ENCODE results near the gene RHBG. TPM values are rescaled to one million over a fixed set of nuclear protein-coding genes. Genes with fewer than 3 reads are reported as not detected.

RHBG gene
- total and polyA plus RNA-seq, 10 donors, result 0.05 to 1.4 (median 0.38) TPM; not detected in 5

DNA sequence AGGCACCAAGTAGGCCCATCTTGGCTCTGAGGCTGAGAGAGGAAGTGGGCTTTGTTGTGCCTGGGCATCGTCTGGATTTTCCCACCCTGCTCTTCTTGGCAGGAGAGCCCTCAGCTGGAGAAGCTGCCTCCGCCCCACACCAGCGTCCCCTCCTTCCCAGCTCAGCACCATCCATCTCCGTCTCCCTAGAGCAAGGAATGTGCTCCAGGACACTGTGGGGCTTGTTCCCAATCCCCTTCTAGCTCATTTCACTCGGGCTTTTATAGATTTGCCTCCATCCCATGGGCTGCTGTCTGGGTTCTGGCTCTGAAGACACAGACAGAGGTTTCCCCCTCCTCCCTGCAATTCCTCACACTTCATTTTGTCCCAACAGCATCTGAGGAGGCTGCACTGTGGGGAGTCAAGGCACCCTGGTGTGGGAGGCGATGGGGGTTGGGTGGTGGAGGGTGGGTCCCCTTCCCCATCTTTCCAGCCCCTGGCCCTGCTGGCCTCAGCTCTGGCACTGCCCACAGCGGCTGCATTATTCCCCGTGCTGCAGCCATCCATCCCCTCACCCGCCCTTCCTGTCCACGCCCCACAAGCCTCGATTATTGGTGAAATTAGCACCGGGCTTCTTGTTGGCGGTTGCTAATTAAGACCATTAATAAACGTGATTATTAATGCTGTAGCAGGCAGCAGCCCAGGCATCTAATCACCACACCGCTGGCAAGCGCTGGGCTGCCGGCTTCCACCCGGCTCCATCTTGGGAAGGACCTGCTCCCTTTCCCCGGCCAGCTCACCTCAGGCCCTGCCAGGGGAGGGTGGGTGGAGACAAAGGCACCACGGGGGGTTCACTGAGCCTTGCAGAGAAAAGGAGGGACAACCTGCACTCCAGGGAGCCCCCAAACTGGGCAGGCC, 21.7 kb downstream of the RHBG start:
- intact Hi-C loops (cut with DNase I; ENCODE audit: low total_unique reads), result no loop called here
- no peak overlapping the region for H3K4me3 ChIP-seq
- H3K36me3 ChIP-seq, result no peaks in the 10 kb centered on the region
- DNase-seq, result no peak
- peaks cover 0 to 71% (median 24%) of the 10 kb centered on the region in 7 donors for H3K27me3 ChIP-seq (replicated peaks in 1 of 7)
- H3K4me1 ChIP-seq, result peaks cover 0 to 19% (median 12%) of the 10 kb centered on the region in 6 donors
- H3K27ac ChIP-seq, result no peak overlapping the region
- WGBS, 5 donors, result 68 to 78% (median 73%) methylated on average over 19 to 20 of the region's 20 CpGs
- TF ChIP-seq POLR2A (IDR thresholded peaks at IDR 0.05), result no peak
- TF ChIP-seq, protein P1, sequence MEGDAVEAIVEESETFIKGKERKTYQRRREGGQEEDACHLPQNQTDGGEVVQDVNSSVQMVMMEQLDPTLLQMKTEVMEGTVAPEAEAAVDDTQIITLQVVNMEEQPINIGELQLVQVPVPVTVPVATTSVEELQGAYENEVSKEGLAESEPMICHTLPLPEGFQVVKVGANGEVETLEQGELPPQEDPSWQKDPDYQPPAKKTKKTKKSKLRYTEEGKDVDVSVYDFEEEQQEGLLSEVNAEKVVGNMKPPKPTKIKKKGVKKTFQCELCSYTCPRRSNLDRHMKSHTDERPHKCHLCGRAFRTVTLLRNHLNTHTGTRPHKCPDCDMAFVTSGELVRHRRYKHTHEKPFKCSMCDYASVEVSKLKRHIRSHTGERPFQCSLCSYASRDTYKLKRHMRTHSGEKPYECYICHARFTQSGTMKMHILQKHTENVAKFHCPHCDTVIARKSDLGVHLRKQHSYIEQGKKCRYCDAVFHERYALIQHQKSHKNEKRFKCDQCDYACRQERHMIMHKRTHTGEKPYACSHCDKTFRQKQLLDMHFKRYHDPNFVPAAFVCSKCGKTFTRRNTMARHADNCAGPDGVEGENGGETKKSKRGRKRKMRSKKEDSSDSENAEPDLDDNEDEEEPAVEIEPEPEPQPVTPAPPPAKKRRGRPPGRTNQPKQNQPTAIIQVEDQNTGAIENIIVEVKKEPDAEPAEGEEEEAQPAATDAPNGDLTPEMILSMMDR (IDR thresholded peaks at IDR 0.05 in 8 of 11, conservative IDR thresholded peaks at IDR 0.05 in 3 of 11), result no peak
- TF ChIP-seq POLR2AphosphoS5 (IDR thresholded peaks at IDR 0.05), result no peak
- no peaks in the 10 kb centered on the region for H3K9me3 ChIP-seq

DNA sequence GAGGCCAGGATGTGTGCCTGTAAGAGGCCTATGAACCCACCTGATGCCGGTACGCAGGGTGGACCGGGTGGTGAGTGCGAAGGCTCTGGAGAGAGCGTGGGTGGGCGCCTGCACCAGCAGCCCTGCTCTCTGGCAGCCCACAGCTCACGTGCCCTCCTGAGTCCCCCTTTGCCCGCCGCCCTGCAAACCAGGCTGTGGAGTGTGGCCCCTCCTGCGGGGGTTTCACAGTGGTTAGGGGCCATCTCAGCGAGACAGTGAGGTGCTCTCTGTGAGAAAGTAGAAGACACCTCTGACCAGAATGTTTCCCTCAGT, 22.3 kb downstream of the RHBG start:
- Histone ChIP-seq H3K27me3 (replicated peaks in 1 of 7) (peaks cover 0 to 65% (median 24%) of the 10 kb centered on the region in 7 donors), H3K9me3 (no peaks in the 10 kb centered on the region), H3K36me3 (no peaks in the 10 kb centered on the region), H3K4me3 (no peak overlapping the region), H3K27ac (no peak overlapping the region), H3K4me1 (peaks cover 0 to 15% (median 10%) of the 10 kb centered on the region in 6 donors)
- intact Hi-C loops (cut with DNase I; ENCODE audit: low total_unique reads), result no loop called here
- DNase-seq, result no peak
- WGBS, 5 donors, result 80 to 93% (median 88%) methylated on average over 2 to 11 of the region's 11 CpGs
- TF ChIP-seq, protein P1 (IDR thresholded peaks at IDR 0.05 in 8 of 11, conservative IDR thresholded peaks at IDR 0.05 in 3 of 11), result no peak
- TF ChIP-seq POLR2A (IDR thresholded peaks at IDR 0.05) (no peak), POLR2AphosphoS5 (IDR thresholded peaks at IDR 0.05) (no peak)

DNA sequence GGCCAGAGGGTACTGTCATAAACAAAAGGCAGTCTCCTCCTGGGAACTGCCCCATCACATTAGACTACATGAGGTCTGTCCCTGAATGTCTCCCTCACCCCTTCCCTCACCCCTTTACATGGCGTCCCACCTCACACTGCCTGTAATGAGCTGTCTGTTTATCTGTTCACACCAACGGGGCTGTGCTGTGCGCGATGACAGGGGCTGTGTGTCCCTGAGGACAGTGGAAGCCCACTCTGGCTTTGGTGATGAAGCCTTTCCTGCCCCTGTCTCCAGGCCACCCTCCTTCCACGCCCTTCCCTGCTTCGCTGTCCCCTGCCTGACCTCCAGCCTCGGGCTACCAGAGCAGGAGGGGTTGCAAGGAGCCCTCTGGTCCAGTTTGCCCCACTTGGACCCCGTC, 22.7 kb downstream of the RHBG start:
- no peak for DNase-seq
- 71 to 80% (median 76%) methylated on average over 8 of the region's 8 CpGs for WGBS, 5 donors
- no peak for TF ChIP-seq POLR2AphosphoS5 (IDR thresholded peaks at IDR 0.05)
- TF ChIP-seq POLR2A (IDR thresholded peaks at IDR 0.05), result no peak
- TF ChIP-seq, protein P1 (IDR thresholded peaks at IDR 0.05 in 8 of 11, conservative IDR thresholded peaks at IDR 0.05 in 3 of 11), result no peak
- Histone ChIP-seq H3K9me3 (no peaks in the 10 kb centered on the region), H3K27me3 (replicated peaks in 1 of 7) (peaks cover 0 to 61% (median 24%) of the 10 kb centered on the region in 7 donors), H3K27ac (no peak overlapping the region), H3K4me3 (no peak overlapping the region), H3K36me3 (no peaks in the 10 kb centered on the region), H3K4me1 (peaks cover 0 to 15% (median 10%) of the 10 kb centered on the region in 6 donors)
- intact Hi-C loops (cut with DNase I; ENCODE audit: low total_unique reads), result no loop called here

DNA sequence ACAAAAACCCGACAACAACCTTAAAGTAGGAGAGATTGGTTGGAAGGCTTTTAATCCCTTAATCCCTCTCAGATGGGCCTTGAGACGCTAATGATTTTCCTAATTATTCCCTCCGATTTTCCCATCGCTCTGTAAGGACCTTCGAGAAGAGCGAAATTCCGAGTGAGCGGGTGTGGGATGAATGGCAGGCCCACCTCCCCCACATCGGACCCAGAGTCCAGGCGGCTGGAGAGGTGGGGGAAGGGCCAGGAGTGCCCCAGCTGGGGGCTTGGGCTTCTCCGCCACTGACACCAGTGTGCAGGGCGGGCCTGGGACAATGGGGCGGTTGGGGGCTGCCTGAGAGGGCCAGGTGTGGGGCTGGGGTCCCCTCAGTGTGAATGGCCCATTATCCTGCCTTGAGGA, 23.4 kb downstream of the RHBG start:
- 80 to 90% (median 88%) methylated on average over 13 of the region's 13 CpGs for WGBS, 5 donors
- intact Hi-C loops (cut with DNase I; ENCODE audit: low total_unique reads), result no loop called here
- TF ChIP-seq, protein P1 (IDR thresholded peaks at IDR 0.05 in 8 of 11, conservative IDR thresholded peaks at IDR 0.05 in 3 of 11), result no peak
- TF ChIP-seq POLR2A (IDR thresholded peaks at IDR 0.05) (no peak), POLR2AphosphoS5 (IDR thresholded peaks at IDR 0.05) (no peak)

More for the DNA sequence above, 23.4 kb downstream of the RHBG start:
- Histone ChIP-seq H3K27me3 (replicated peaks in 1 of 7) (peaks cover 0 to 54% (median 24%) of the 10 kb centered on the region in 7 donors), H3K4me3 (no peak overlapping the region), H3K27ac (no peak overlapping the region), H3K4me1 (peaks cover 0 to 15% (median 10%) of the 10 kb centered on the region in 6 donors), H3K9me3 (no peaks in the 10 kb centered on the region), H3K36me3 (no peaks in the 10 kb centered on the region)
- DNase-seq, result no peak
